Neural crest cell (in vitro differentiated cells): ENCODE results near the gene HSPBAP1. TPM values are rescaled to one million over a fixed set of nuclear protein-coding genes. Genes with fewer than 3 reads are reported as not detected.

Source experiments
- DNase-seq: peaks from one replicate; pipeline ENCODE4 v3.0.0; 2021; ENCODE audit warnings: low read depth, mixed read lengths, low spot score
- H3K27ac Mint-ChIP-seq: one replicate; pipeline ENCODE4 v1.8.0; 2021; ENCODE audit warnings: mild to moderate bottlenecking, mixed read lengths; ENCODE audit not compliant: unreplicated experiment
- H3K27me3 Mint-ChIP-seq: 2 replicates; pipeline ENCODE4 v1.8.0; 2021; ENCODE audit warnings: low read depth, mild to moderate bottlenecking, mixed read lengths
- H3K36me3 Mint-ChIP-seq: 2 replicates; pipeline ENCODE4 v1.8.0; 2021; ENCODE audit warnings: low read depth, mild to moderate bottlenecking, mixed read lengths
- H3K4me1 Mint-ChIP-seq: 2 replicates; pipeline ENCODE4 v1.8.0; 2021; ENCODE audit warnings: mixed read lengths
- H3K4me3 Mint-ChIP-seq: one replicate; pipeline ENCODE4 v1.8.0; 2021; ENCODE audit warnings: mild to moderate bottlenecking, mixed read lengths
- H3K9me3 Mint-ChIP-seq: 2 replicates; pipeline ENCODE4 v1.8.0; 2021; ENCODE audit warnings: mixed read lengths
- total RNA-seq: library from RNA; stranded (reverse); gene quantifications from 2 replicates; pipeline ENCODE4 v1.2.1, GENCODE V29; 2021
- TF ChIP-seq, protein P1 (sequence below): fragments of 200-600 bp; sonication (generic); conservative IDR thresholded peaks from 2 replicates; pipeline ENCODE4 v1.5.0; 2021; ENCODE audit warnings: antibody characterized with exemption, mild to moderate bottlenecking

HSPBAP1 gene
- total RNA-seq, 1 donor from 2014 or later: 9.9 TPM

DNA sequence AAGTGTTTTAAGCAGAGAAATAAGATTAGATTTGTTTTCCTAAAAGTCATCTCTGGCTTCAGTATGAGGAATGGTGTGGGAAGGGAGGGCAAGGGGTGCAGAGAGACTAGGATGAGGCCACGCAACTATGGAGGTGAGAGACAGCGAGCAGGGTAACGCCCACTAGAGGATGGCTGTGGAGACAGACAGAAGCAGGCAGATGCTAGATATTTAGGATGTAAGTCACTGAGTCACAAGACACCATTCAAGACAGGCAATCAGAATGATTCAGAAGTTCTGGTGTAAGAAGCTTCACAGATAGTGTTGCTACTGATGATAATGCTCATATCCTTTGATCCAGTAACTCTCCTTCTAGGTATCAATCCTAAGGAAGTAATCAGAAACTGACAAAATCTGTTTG is 19.1 kb downstream of the HSPBAP1 start:
- H3K27ac Mint-ChIP-seq: no peak overlapping the region
- no peak overlapping the region for H3K4me3 Mint-ChIP-seq
- no peaks in the 10 kb centered on the region for H3K27me3 Mint-ChIP-seq
- no peak for DNase-seq
- H3K4me1 Mint-ChIP-seq: no peaks in the 10 kb centered on the region
- TF ChIP-seq, protein P1, sequence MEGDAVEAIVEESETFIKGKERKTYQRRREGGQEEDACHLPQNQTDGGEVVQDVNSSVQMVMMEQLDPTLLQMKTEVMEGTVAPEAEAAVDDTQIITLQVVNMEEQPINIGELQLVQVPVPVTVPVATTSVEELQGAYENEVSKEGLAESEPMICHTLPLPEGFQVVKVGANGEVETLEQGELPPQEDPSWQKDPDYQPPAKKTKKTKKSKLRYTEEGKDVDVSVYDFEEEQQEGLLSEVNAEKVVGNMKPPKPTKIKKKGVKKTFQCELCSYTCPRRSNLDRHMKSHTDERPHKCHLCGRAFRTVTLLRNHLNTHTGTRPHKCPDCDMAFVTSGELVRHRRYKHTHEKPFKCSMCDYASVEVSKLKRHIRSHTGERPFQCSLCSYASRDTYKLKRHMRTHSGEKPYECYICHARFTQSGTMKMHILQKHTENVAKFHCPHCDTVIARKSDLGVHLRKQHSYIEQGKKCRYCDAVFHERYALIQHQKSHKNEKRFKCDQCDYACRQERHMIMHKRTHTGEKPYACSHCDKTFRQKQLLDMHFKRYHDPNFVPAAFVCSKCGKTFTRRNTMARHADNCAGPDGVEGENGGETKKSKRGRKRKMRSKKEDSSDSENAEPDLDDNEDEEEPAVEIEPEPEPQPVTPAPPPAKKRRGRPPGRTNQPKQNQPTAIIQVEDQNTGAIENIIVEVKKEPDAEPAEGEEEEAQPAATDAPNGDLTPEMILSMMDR: no peak
- H3K36me3 Mint-ChIP-seq: no peaks in the 10 kb centered on the region
- no peaks in the 10 kb centered on the region for H3K9me3 Mint-ChIP-seq

DNA sequence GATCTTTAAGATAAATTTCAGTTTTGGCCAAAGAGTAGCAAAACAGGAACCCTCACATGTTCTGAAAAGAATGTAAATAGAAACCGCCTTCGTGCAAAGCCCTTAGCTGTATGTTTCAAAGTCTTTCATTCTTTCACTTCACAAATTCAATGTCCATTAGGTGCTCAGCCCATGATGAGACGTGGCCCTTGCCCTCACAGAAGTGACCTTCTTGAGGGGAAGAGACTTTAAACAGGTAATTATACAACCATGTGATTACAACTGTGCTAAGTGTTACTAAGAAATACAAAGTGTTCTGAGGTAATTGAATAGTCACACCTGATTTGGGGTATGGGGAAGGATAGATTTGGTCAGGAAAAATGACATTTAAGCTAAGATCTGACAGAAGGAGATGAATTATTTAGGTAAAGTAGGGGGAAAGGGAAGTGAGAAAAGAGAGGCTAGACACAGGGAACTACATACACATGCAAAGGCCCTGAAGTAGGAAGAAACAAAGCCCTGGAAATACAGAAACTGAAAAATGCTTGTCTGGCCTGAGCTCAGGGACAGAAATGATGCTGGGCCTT is 19.6 kb downstream of the HSPBAP1 start:
- H3K4me1 Mint-ChIP-seq: no peaks in the 10 kb centered on the region
- H3K36me3 Mint-ChIP-seq: no peaks in the 10 kb centered on the region
- TF ChIP-seq, protein P1: no peak
- H3K4me3 Mint-ChIP-seq: no peak overlapping the region
- H3K9me3 Mint-ChIP-seq: no peaks in the 10 kb centered on the region
- no peaks in the 10 kb centered on the region for H3K27me3 Mint-ChIP-seq
- no peak overlapping the region for H3K27ac Mint-ChIP-seq
- no peak for DNase-seq

DNA sequence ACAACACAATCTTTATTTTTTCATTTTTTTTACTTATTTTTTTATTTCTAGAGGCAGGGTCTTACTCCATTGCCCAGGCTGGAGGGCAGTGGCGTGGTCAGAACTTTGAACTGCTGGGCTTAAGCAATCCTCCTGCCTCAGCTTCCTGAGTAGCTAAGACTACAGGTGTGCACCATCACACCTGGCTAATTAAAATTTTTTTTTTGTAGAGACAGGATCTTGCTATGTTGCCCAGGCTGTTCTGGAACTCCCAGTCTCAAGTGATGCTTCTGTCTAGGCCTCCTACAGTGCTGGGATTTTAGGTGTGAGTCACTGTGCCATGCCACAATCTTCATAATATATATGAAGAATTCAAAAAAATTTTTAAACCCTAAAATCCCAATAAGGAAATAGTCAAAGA is 20.8 kb downstream of the HSPBAP1 start:
- Mint-ChIP-seq H3K9me3 (no peaks in the 10 kb centered on the region), H3K4me3 (no peak overlapping the region), H3K27ac (no peak overlapping the region), H3K4me1 (no peaks in the 10 kb centered on the region), H3K36me3 (peaks cover 3% of the 10 kb centered on the region), H3K27me3 (no peaks in the 10 kb centered on the region)
- TF ChIP-seq, protein P1: no peak
- no peak for DNase-seq

DNA sequence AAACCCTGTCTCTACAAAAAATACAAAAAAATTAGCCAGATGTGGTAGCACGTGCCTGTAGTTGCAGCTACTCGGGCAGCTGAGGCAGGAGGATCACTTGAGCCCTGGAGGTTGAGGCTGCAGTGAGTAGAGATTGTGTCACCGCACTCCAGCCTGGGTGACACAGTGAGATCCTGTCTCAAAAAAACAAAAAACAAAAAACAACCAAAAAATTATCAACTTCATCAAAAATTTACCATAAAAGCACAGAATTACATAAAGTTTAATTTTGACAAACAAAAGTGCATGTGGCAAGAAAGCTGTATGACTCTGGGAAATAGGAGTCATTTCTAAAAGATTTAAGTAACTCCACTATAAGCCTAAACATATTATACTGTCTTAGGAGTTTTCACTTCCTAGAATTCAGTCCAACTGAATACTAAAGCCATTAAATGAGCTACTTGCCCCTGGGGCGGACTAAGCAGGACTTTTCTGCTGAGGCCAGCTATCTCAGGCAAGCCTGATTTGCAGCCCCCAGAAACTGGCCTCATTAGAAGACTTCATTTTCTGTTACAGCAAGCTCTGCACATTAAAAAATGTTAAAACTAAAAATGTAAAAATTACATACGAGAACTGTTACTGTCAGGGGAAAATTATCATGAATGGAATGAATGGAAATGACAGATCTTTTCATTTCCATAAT is 23.0 kb downstream of the HSPBAP1 start:
- peaks cover 3% of the 10 kb centered on the region for H3K36me3 Mint-ChIP-seq
- no peak for DNase-seq
- no peaks in the 10 kb centered on the region for H3K4me1 Mint-ChIP-seq
- H3K4me3 Mint-ChIP-seq: no peak overlapping the region
- H3K9me3 Mint-ChIP-seq: no peaks in the 10 kb centered on the region
- no peak overlapping the region for H3K27ac Mint-ChIP-seq
- TF ChIP-seq, protein P1: no peak
- no peaks in the 10 kb centered on the region for H3K27me3 Mint-ChIP-seq

DNA sequence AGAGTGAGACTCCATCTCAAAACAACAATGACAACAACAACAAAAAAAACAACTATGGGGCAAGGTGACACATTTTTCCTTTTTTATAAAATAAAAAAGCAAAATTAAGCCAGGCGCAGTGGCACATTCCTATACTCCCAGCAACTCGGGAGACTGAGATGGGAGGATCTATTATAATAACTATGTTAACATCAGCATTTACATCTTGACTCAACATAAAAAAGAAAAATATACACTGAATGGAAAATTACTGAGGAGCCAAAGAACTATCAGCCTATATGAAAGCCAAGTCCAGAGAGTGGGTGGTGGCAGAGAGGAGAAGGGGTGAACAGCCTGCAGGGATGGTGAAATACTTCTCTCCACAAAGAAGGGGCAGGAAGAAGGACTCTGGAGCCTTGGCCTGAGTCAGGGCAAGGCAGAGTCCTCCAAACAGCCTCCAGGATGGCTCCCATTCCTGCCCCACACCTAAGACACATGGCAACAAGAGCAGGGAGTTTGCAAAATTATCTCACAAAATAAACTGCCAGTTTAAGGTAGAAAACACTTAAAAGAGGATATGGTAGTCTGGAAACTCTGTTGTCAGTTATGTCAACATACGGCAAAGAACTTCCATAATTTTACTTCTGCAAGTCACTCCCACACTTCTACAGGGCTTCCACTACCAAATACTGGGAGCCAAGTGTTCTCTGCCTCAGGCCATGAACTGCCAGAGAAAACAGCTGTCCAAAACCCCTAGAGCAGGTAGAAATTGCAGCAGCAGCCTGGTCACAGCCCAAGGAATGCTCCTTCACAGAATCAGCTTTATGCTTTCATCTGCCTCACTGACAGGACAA is 25.9 kb downstream of the HSPBAP1 start:
- TF ChIP-seq, protein P1: no peak
- Mint-ChIP-seq H3K4me3 (no peak overlapping the region), H3K36me3 (peaks cover 3% of the 10 kb centered on the region), H3K9me3 (no peaks in the 10 kb centered on the region), H3K27me3 (no peaks in the 10 kb centered on the region), H3K27ac (no peak overlapping the region), H3K4me1 (no peaks in the 10 kb centered on the region)
- DNase-seq: no peak
